Stomach (tissue), 4 donors: ENCODE measurements around the gene MTMR2.

Source experiments
- CTCF ChIP-seq, 7 experiments: fragments of 450-650 bp in 4 of 7; fragments of 200-600 bp in 3 of 7; sonication (generic) in 3 of 7; IDR thresholded peaks; one replicate each; pipeline ENCODE4 v1.5.1; 2016 to 2019; ENCODE audit warnings: antibody characterized with exemption in 7 of 7, control low read depth in 2 of 7, mild to moderate bottlenecking in 1 of 7
- POLR2A ChIP-seq, 4 donors: fragments of 450-650 bp; IDR thresholded peaks; one replicate each; pipeline ENCODE4 v1.6.1; 2016; ENCODE audit warnings: antibody characterized with exemption in 4 of 4, control low read depth in 2 of 4, mild to moderate bottlenecking in 1 of 4, moderate library complexity in 1 of 4
- POLR2AphosphoS5 ChIP-seq, 3 donors: sonication (generic); formaldehyde crosslinking; IDR thresholded peaks; one replicate each; pipeline ENCODE4 v1.6.1; 2016; ENCODE audit warnings: antibody characterized with exemption in 3 of 3

GRCh38 chr11:95895815-95896214, 28.1 kb downstream of the MTMR2 start:
- no peak for TF ChIP-seq POLR2A (IDR thresholded peaks at IDR 0.05)
- no peak for TF ChIP-seq CTCF (IDR thresholded peaks at IDR 0.05)
- no peak for TF ChIP-seq POLR2AphosphoS5 (IDR thresholded peaks at IDR 0.05)
